Esophagus muscularis mucosa (tissue), 3 donors: ENCODE results near the gene ZKSCAN3.

Experiments used
- CTCF ChIP-seq, 3 experiments: fragments of 200-600 bp in 2 of 3; fragments of 450-650 bp in 1 of 3; sonication (generic) in 2 of 3; IDR thresholded peaks; one replicate each; pipeline ENCODE4 v1.5.1; 2017 to 2019; ENCODE audit warnings: antibody characterized with exemption in 3 of 3, mild to moderate bottlenecking in 2 of 3, moderate library complexity in 1 of 3
- POLR2A ChIP-seq: fragments of 450-650 bp; IDR thresholded peaks from one replicate; pipeline ENCODE4 v1.6.1; 2017; ENCODE audit warnings: antibody characterized with exemption, moderate library complexity, mild to moderate bottlenecking, low read depth

- TF ChIP-seq CTCF (IDR thresholded peaks at IDR 0.05) (no peak), POLR2A (no peak)
Measured at GRCh38 chr6:28407401-28407800, 57.7 kb downstream of the ZKSCAN3 start.
